Skeletal muscle cell (primary cell): ENCODE data around the gene UNC45A.

Experiments
- DNase-seq: peaks from one replicate; pipeline ENCODE4 v3.0.0-alpha.2; 2010; ENCODE audit warnings: low read depth
- H3K4me3 ChIP-seq: 2 replicates; pipeline ENCODE4 v1.5.1; 2011; ENCODE audit warnings: low read depth, mild to moderate bottlenecking, control low read depth, low read length, moderate library complexity

UNC45A gene

GRCh38 chr15:90988296-90988695, 53.2 kb downstream of the UNC45A start:
- no peak for DNase-seq
- H3K4me3 ChIP-seq, result no peak overlapping the region

GRCh38 chr15:90989040-90989768, 54.1 kb downstream of the UNC45A start:
- no peak overlapping the region for H3K4me3 ChIP-seq
- DNase-seq, result no peak

- H3K4me3 ChIP-seq, result no peak overlapping the region
- no peak for DNase-seq
These were observed 55.4 kb downstream of the UNC45A start for GRCh38 chr15:90990446-90990845.

- DNase-seq, result no peak
These were observed 56.7 kb downstream of the UNC45A start for GRCh38 chr15:90991587-90992285.

GRCh38 chr15:90994059-90994416, 59.0 kb downstream of the UNC45A start:
- DNase-seq, result no peak
- H3K4me3 ChIP-seq, result peak overlapping the region; percentile 93

More at GRCh38 chr15:90991587-90992285, 56.7 kb downstream of the UNC45A start:
- no peak overlapping the region for H3K4me3 ChIP-seq

- H3K4me3 ChIP-seq, result peak within 1 kb of the TSS; percentile 93
- DNase-seq, result peak; percentile 92
These were observed 59.6 kb downstream of the UNC45A start, which contains the start of gene PRC1 for GRCh38 chr15:90994417-90995311. Gene PRC1, minus strand, starts transcription at chr15:90994535. Its CDS starts 118 bp downstream, at chr15:90994417.

GRCh38 chr15:90998737-90999136, 63.7 kb downstream of the UNC45A start:
- H3K4me3 ChIP-seq, result no peak overlapping the region
- DNase-seq, result no peak

- DNase-seq, result no peak
- no peak overlapping the region for H3K4me3 ChIP-seq
These were observed 66.1 kb downstream of the UNC45A start for GRCh38 chr15:91001209-91001608.
